Gastrocnemius medialis (tissue), 4 donors: Measurements from ENCODE around the gene RIN3. TPM values are rescaled to one million over a fixed set of nuclear protein-coding genes. Genes with fewer than 3 reads are reported as not detected.

Experiments
- ATAC-seq, 2 donors: fragments of 150-250 bp; one replicate each; pipeline ENCODE4 v1.9.1; 2016
- DNase-seq, 2 donors: peaks; one replicate each; pipeline ENCODE4 v3.0.0-alpha.2; 2019
- H3K27ac ChIP-seq, 4 donors: fragments of 200-600 bp; sonication (generic); 1 replicate in 1 of 4; 2 replicates in 3 of 4; pipeline ENCODE4 v1.5.1; 2016 to 2018; ENCODE audit warnings: mild to moderate bottlenecking in 2 of 4, moderate library complexity in 1 of 4
- H3K27me3 ChIP-seq, 3 donors: fragments of 200-600 bp; sonication (generic) in 2 of 3; 1 replicate in 1 of 3; 2 replicates in 2 of 3; pipeline versions ENCODE4 v1.5.1 to v1.6.0; 2016 to 2019; ENCODE audit warnings: mild to moderate bottlenecking in 1 of 3, moderate library complexity in 1 of 3
- H3K36me3 ChIP-seq, 2 donors: fragments of 200-600 bp; sonication (generic) in 1 of 2; one replicate each; pipeline ENCODE4 v1.5.1; 2017 to 2018
- H3K4me1 ChIP-seq, 2 donors: fragments of 200-600 bp; sonication (generic) in 1 of 2; one replicate each; pipeline ENCODE4 v1.5.1; 2016 to 2017; ENCODE audit warnings: mild to moderate bottlenecking in 2 of 2
- H3K4me3 ChIP-seq, 4 donors: fragments of 200-600 bp; sonication (generic) in 3 of 4; 1 replicate in 1 of 4; 2 replicates in 3 of 4; pipeline ENCODE4 v1.5.1; 2016 to 2019; ENCODE audit warnings: mild to moderate bottlenecking in 2 of 4
- H3K9me3 ChIP-seq, 3 donors: fragments of 200-600 bp; sonication (generic) in 2 of 3; 1 replicate in 1 of 3; 2 replicates in 2 of 3; pipeline ENCODE4 v1.5.1; 2016 to 2019
- POLR2A ChIP-seq, 2 donors: fragments of 450-650 bp; IDR thresholded peaks; one replicate each; pipeline ENCODE4 v1.6.1; 2017; ENCODE audit warnings: antibody characterized with exemption in 2 of 2, mild to moderate bottlenecking in 2 of 2, moderate library complexity in 2 of 2
- in situ Hi-C, 4 donors: fragments of 200-750 bp; cut with MboI; loops; one replicate each; pipeline versions ENCODE4 v1.15.0 to v1.8.0; 2017; ENCODE audit warnings: low sequenced_read_pairs in 4 of 4
- intact Hi-C: fragments of 100-400 bp; cut with DNase I; formaldehyde crosslinking; loops from one replicate; pipeline ENCODE4 v1.15.1; 2023; ENCODE audit warnings: low total_unique reads
- total RNA-seq, 4 donors: library from RNA; depleted of rRNA; stranded (reverse); fragments of >200 nt; gene quantifications; one replicate each; pipeline versions ENCODE4 v1.1.0 to v1.2.3, GENCODE V29; 2016
- TF ChIP-seq, protein P1 (sequence below), 5 experiments: fragments of 450-650 bp in 3 of 5; fragments of 200-600 bp in 2 of 5; sonication (generic) in 2 of 5; IDR thresholded peaks in 4 of 5; conservative IDR thresholded peaks in 1 of 5; 1 replicate in 4 of 5; 2 replicates in 1 of 5; pipeline ENCODE4 v1.5.1; 2016 to 2019; ENCODE audit warnings: antibody characterized with exemption in 5 of 5, mild to moderate bottlenecking in 3 of 5, moderate library complexity in 3 of 5

Gene RIN3
- total RNA-seq, 4 donors from 2014 or later = 2.1 to 3.7 (median 2.6) TPM

DNA sequence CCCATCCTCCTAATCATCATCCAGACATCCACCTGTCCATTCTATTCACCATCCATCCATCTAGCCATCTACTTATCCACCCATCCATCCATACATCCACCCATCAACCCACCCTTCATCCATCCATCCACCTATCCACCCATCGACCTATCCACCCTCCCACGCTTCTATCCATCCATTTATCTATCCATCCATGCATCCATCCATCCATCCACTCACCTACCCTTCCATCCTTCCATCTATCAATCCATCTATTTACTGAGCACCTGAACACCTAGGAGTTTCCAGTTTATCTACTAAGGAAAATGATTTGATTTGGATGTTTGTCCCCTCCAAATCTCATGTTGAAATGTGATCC, 7.5 kb downstream of the RIN3 start:
- Histone ChIP-seq H3K36me3 (no peaks in the 10 kb centered on the region), H3K9me3 (no peaks in the 10 kb centered on the region), H3K27me3 (no peaks in the 10 kb centered on the region), H3K27ac (no peak overlapping the region), H3K4me1 (no peaks in the 10 kb centered on the region), H3K4me3 (no peak overlapping the region)
- in situ Hi-C loops = no loop called here
- TF ChIP-seq, protein P1, sequence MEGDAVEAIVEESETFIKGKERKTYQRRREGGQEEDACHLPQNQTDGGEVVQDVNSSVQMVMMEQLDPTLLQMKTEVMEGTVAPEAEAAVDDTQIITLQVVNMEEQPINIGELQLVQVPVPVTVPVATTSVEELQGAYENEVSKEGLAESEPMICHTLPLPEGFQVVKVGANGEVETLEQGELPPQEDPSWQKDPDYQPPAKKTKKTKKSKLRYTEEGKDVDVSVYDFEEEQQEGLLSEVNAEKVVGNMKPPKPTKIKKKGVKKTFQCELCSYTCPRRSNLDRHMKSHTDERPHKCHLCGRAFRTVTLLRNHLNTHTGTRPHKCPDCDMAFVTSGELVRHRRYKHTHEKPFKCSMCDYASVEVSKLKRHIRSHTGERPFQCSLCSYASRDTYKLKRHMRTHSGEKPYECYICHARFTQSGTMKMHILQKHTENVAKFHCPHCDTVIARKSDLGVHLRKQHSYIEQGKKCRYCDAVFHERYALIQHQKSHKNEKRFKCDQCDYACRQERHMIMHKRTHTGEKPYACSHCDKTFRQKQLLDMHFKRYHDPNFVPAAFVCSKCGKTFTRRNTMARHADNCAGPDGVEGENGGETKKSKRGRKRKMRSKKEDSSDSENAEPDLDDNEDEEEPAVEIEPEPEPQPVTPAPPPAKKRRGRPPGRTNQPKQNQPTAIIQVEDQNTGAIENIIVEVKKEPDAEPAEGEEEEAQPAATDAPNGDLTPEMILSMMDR (IDR thresholded peaks at IDR 0.05 in 4 of 5, conservative IDR thresholded peaks at IDR 0.05 in 1 of 5) = no peak
- no peak for TF ChIP-seq POLR2A (IDR thresholded peaks at IDR 0.05)
- ATAC-seq (no peak), DNase-seq (no peak)
- intact Hi-C loops = no loop called here

DNA sequence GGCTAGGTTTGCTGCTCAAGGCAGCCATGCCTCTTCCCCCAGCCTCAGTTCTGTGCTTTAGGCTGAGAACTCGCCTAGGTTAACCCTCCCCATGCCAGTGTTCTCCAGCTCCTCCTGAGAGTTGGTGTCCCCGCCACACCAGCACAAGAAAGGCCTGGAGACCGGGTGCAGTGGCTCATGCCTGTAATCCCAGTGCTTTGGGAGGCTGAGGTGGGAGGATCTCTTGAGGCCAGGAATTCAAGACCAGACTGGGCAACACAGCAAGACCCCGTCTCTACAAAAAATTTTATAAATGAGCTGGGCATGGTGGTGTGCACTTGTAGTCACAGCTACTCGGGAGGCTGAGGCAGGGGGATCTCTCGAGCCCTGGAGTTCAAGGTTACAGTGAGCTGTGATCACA, 10.2 kb downstream of the RIN3 start:
- Histone ChIP-seq H3K27me3 (no peaks in the 10 kb centered on the region), H3K4me1 (no peaks in the 10 kb centered on the region), H3K27ac (no peak overlapping the region), H3K4me3 (no peak overlapping the region), H3K36me3 (no peaks in the 10 kb centered on the region), H3K9me3 (no peaks in the 10 kb centered on the region)
- ATAC-seq = no peak
- in situ Hi-C loops (no loop called here), intact Hi-C loops (no loop called here)
- DNase-seq = no peak
- TF ChIP-seq, protein P1 (IDR thresholded peaks at IDR 0.05 in 4 of 5, conservative IDR thresholded peaks at IDR 0.05 in 1 of 5) = no peak
- TF ChIP-seq POLR2A (IDR thresholded peaks at IDR 0.05) = no peak

GRCh38 chr14:92524602-92525185, 11.1 kb downstream of the RIN3 start:
- no peak overlapping the region for H3K27ac ChIP-seq
- ATAC-seq (no peak), DNase-seq (no peak)
- TF ChIP-seq, protein P1 (IDR thresholded peaks at IDR 0.05 in 4 of 5, conservative IDR thresholded peaks at IDR 0.05 in 1 of 5) = no peak
- TF ChIP-seq POLR2A (IDR thresholded peaks at IDR 0.05) = no peak
- intact Hi-C loops = no loop called here
- H3K4me3 ChIP-seq = no peak overlapping the region
- H3K4me1 ChIP-seq = no peaks in the 10 kb centered on the region
- in situ Hi-C loops = no loop called here
- no peaks in the 10 kb centered on the region for H3K36me3 ChIP-seq
- no peaks in the 10 kb centered on the region for H3K27me3 ChIP-seq
- no peaks in the 10 kb centered on the region for H3K9me3 ChIP-seq

- DNase-seq = no peak
- no peak for TF ChIP-seq POLR2A (IDR thresholded peaks at IDR 0.05)
- TF ChIP-seq, protein P1 (IDR thresholded peaks at IDR 0.05 in 4 of 5, conservative IDR thresholded peaks at IDR 0.05 in 1 of 5) = no peak
- in situ Hi-C loops = no loop called here
- Histone ChIP-seq H3K27me3 (no peaks in the 10 kb centered on the region), H3K36me3 (no peaks in the 10 kb centered on the region), H3K27ac (no peak overlapping the region), H3K9me3 (no peaks in the 10 kb centered on the region), H3K4me3 (no peak overlapping the region), H3K4me1 (no peaks in the 10 kb centered on the region)
- intact Hi-C loops = no loop called here
- no peak for ATAC-seq
Observed at GRCh38 chr14:92525322-92526095, 11.9 kb downstream of the RIN3 start.
